H1 (cell line): ENCODE data around the gene GABRG3. TPM values are rescaled to one million over a fixed set of nuclear protein-coding genes. Genes with fewer than 3 reads are reported as not detected.

Experiments
- CTCF ChIA-PET: fragments of 300-600 bp; sonication (Branson Sonifier 250); formaldehyde crosslinking; loops from one replicate; lab custom pipeline; 2021; ENCODE audit not compliant: partially characterized antibody; lab: Charles Lee
- POLR2A ChIA-PET: fragments of 300-600 bp; sonication (Branson Sonifier 250); formaldehyde crosslinking; loops from one replicate; lab custom pipeline; 2021; ENCODE audit warnings: inconsistent platforms; ENCODE audit not compliant: partially characterized antibody; lab: Charles Lee
- DNase-seq, 2 experiments: peaks; one replicate each; pipeline versions ENCODE4 v3.0.0 to v3.0.0-alpha.2; 2010 to 2022; ENCODE audit warnings: low spot score in 2 of 2, low read depth in 1 of 2, mixed read lengths in 1 of 2
- FAIRE-seq: peaks from 2 replicates; lab custom pipeline; 2011; peaks lifted over from hg19 to GRCh38; lab: Jason Lieb, UNC
- H2AFZ ChIP-seq: 2 replicates; pipeline ENCODE4 v1.8.1; 2012; ENCODE audit warnings: low read length, inconsistent platforms
- H2AK5ac ChIP-seq: 2 replicates; pipeline ENCODE4 v1.6.1; 2013; ENCODE audit warnings: low read depth, low read length
- H2BK120ac ChIP-seq: replicated peaks from 2 replicates; pipeline ENCODE3; 2013; ENCODE audit warnings: low read depth, low read length, inconsistent platforms
- H2BK12ac ChIP-seq: 2 replicates; pipeline ENCODE4 v1.6.1; 2013; ENCODE audit warnings: low read depth, low read length
- H2BK15ac ChIP-seq: 2 replicates; pipeline ENCODE4 v1.6.1; 2013; ENCODE audit warnings: low read length
- H2BK20ac ChIP-seq: 2 replicates; pipeline ENCODE4 v1.6.1; 2013; ENCODE audit warnings: low read length
- H2BK5ac ChIP-seq: 2 replicates; pipeline ENCODE4 v1.6.1; 2013; ENCODE audit warnings: low read depth, low read length
- H3K14ac ChIP-seq: 2 replicates; pipeline ENCODE4 v1.6.1; 2013; ENCODE audit warnings: inconsistent platforms; ENCODE audit not compliant: insufficient read length
- H3K18ac ChIP-seq: 2 replicates; pipeline ENCODE4 v1.6.1; 2013; ENCODE audit warnings: low read length; ENCODE audit errors: extremely low read depth
- H3K23ac ChIP-seq: 2 replicates; pipeline ENCODE4 v1.6.1; 2013; ENCODE audit warnings: inconsistent platforms; ENCODE audit not compliant: insufficient read length
- H3K23me2 ChIP-seq: 2 replicates; pipeline ENCODE4 v1.6.1; 2013; ENCODE audit warnings: low read depth, low read length
- H3K27ac ChIP-seq: 2 replicates; pipeline ENCODE4 v1.6.1; 2011; ENCODE audit warnings: low read depth, low read length, inconsistent platforms
- H3K27me3 ChIP-seq, 4 experiments: replicated peaks in 1 of 4; 1 replicate in 1 of 4; 2 replicates in 3 of 4; pipeline versions ENCODE4 v1.6.1 to v1.8.1; 2011 to 2013; ENCODE audit warnings: low read length in 3 of 4, mild to moderate bottlenecking in 3 of 4, inconsistent platforms in 2 of 4, mixed read lengths in 2 of 4, moderate library complexity in 1 of 4; ENCODE audit not compliant: control insufficient read depth in 3 of 4, insufficient read depth in 3 of 4; ENCODE audit errors: extremely low read depth in 1 of 4
- H3K36me3 ChIP-seq, 4 experiments: 2 replicates each; pipeline versions ENCODE4 v1.6.1 to v1.8.1; 2011 to 2013; ENCODE audit warnings: mild to moderate bottlenecking in 4 of 4, low read length in 3 of 4, moderate library complexity in 2 of 4, control low read depth in 1 of 4, inconsistent platforms in 1 of 4; ENCODE audit not compliant: insufficient read depth in 4 of 4, control insufficient read depth in 2 of 4
- H3K4ac ChIP-seq: replicated peaks from 2 replicates; pipeline ENCODE3; 2013; ENCODE audit warnings: low read length, low read depth, mixed read lengths, inconsistent platforms; ENCODE audit not compliant: insufficient read length
- H3K4me1 ChIP-seq, 4 experiments: replicated peaks in 1 of 4; 1 replicate in 1 of 4; 2 replicates in 3 of 4; pipeline versions ENCODE4 v1.6.1 to v1.8.1; 2011 to 2013; ENCODE audit warnings: low read length in 3 of 4, inconsistent platforms in 2 of 4, mixed read lengths in 1 of 4; ENCODE audit not compliant: insufficient read depth in 4 of 4, control insufficient read depth in 3 of 4
- H3K4me2 ChIP-seq, 2 experiments: 2 replicates each; pipeline versions ENCODE4 v1.6.1 to v1.8.1; 2011 to 2013; ENCODE audit warnings: low read depth in 2 of 2, low read length in 2 of 2, control low read depth in 1 of 2, inconsistent platforms in 1 of 2, mild to moderate bottlenecking in 1 of 2; ENCODE audit not compliant: insufficient read depth in 1 of 2
- H3K4me3 ChIP-seq, 4 experiments: fragments of 200-600, 300-600 bp in 1 of 4; sonication (generic), shearing (Covaris generic), sonication (Bioruptor Twin) in 1 of 4; 2 replicates each; pipeline versions ENCODE4 v1.5.1 to v1.8.1; 2011 to 2016; ENCODE audit warnings: low read length in 4 of 4, low read depth in 3 of 4, control low read depth in 2 of 4, inconsistent platforms in 2 of 4, mild to moderate bottlenecking in 2 of 4, mixed read lengths in 1 of 4, moderate library complexity in 1 of 4; ENCODE audit not compliant: insufficient read depth in 2 of 4; ENCODE audit errors: extremely low read depth in 1 of 4
- H3K56ac ChIP-seq: replicated peaks from 2 replicates; pipeline ENCODE3; 2013; ENCODE audit warnings: low read depth, mild to moderate bottlenecking, mixed read lengths, low read length, inconsistent platforms; ENCODE audit not compliant: insufficient read length
- H3K79me1 ChIP-seq: 2 replicates; pipeline ENCODE4 v1.6.1; 2013; ENCODE audit warnings: low read depth, low read length, control low read depth
- H3K79me2 ChIP-seq, 2 experiments: 2 replicates each; pipeline versions ENCODE4 v1.6.1 to v1.8.1; 2012 to 2013; ENCODE audit warnings: low read length in 2 of 2, mild to moderate bottlenecking in 2 of 2, inconsistent platforms in 1 of 2; ENCODE audit not compliant: insufficient read depth in 2 of 2, control insufficient read depth in 1 of 2
- H3K9ac ChIP-seq, 4 experiments: replicated peaks in 1 of 4; 1 replicate in 1 of 4; 2 replicates in 3 of 4; pipeline versions ENCODE4 v1.6.1 to v1.8.1; 2011 to 2013; ENCODE audit warnings: low read depth in 3 of 4, low read length in 3 of 4, control low read depth in 2 of 4, mild to moderate bottlenecking in 2 of 4, moderate library complexity in 2 of 4, inconsistent platforms in 1 of 4; ENCODE audit errors: extremely low read depth in 1 of 4
- H3K9me3 ChIP-seq, 2 experiments: 2 replicates each; pipeline versions ENCODE4 v1.6.1 to v1.8.1; 2012 to 2013; ENCODE audit warnings: mild to moderate bottlenecking in 2 of 2, moderate library complexity in 2 of 2, control low read depth in 1 of 2, inconsistent platforms in 1 of 2, low read depth in 1 of 2, low read length in 1 of 2, mixed read lengths in 1 of 2; ENCODE audit not compliant: insufficient read depth in 2 of 2
- H4K20me1 ChIP-seq, 2 experiments: replicated peaks in 1 of 2; 2 replicates each; pipeline versions ENCODE3 to v1.8.1; 2011 to 2013; ENCODE audit warnings: inconsistent platforms in 2 of 2, low read length in 2 of 2, mild to moderate bottlenecking in 1 of 2; ENCODE audit not compliant: insufficient read depth in 2 of 2, control insufficient read depth in 1 of 2
- H4K5ac ChIP-seq: 2 replicates; pipeline ENCODE4 v1.6.1; 2013; ENCODE audit warnings: low read length, low read depth, mixed read lengths, inconsistent platforms; ENCODE audit not compliant: insufficient read length
- H4K8ac ChIP-seq: 2 replicates; pipeline ENCODE4 v1.8.0; 2013; ENCODE audit warnings: mild to moderate bottlenecking, moderate library complexity, low read length, inconsistent platforms; ENCODE audit not compliant: insufficient read depth; ENCODE audit errors: extremely low read depth
- H4K91ac ChIP-seq: replicated peaks from 2 replicates; pipeline ENCODE3; 2013; ENCODE audit warnings: low read length, mixed read lengths, inconsistent platforms; ENCODE audit not compliant: insufficient read length
- BACH1 ChIP-seq: IDR thresholded peaks from 2 replicates; pipeline ENCODE4 v1.6.1; 2012; ENCODE audit warnings: low read length, improper control_type of control experiment
- KDM1A ChIP-seq: fragments of 200-600, 300-600 bp; sonication (generic); IDR thresholded peaks from 2 replicates; pipeline ENCODE4 v1.7.1; 2016; ENCODE audit warnings: mild to moderate bottlenecking, low read length, borderline replicate concordance
- WGBS, 2 experiments: shearing (Covaris generic) in 1 of 2; methylation state at CpG; one replicate each; pipeline versions ENCODE4 v1.1.6 to v1.1.7; 2013 to 2015; ENCODE audit warnings: low lambda C conversion rate in 2 of 2, mixed read lengths in 2 of 2, inconsistent platforms in 1 of 2, low coverage in 1 of 2, missing lambda C conversion rate in 1 of 2; ENCODE audit not compliant: insufficient replicate concordance in 2 of 2, insufficient coverage in 1 of 2, insufficient read length in 1 of 2; ENCODE audit errors: extremely low coverage in 1 of 2, missing lambda C conversion rate in 1 of 2; 5-methylcytosine and 5-hydroxymethylcytosine counted together
- polyA plus RNA-seq, 7 experiments: library from polyadenylated mRNA; depleted of rRNA in 3 of 7; stranded (reverse) in 5 of 7; unstranded in 2 of 7; fragments of >200 nt in 5 of 7; fragments of 200-250 nt in 2 of 7; gene quantifications; 1 replicate in 5 of 7; 2 replicates in 1 of 7; 4 replicates in 1 of 7; pipeline versions ENCODE4 v1.2.1 to v1.2.3, GENCODE V29; 2011 to 2013; ENCODE audit warnings: missing spikeins in 2 of 7, mixed read lengths in 2 of 7
- total RNA-seq: library from RNA; stranded (reverse); fragmentation: NEBNext Ultra II Directional; extraction: Animal tissue kit (Norgen Biotek cat#: 25700); gene quantifications from 2 replicates; pipeline ENCODE4 v1.2.1, GENCODE V29; 2021

The GABRG3 gene
- total and polyA plus RNA-seq, 2 of the 8 experiments (the other 6 are each of a cell fraction or from before 2014, with no cell fraction given), result 0.17 to 0.80 TPM

GRCh38 chr15:27089676-27090075 lies 118.7 kb downstream of the GABRG3 start:
- H2BK5ac ChIP-seq, result no peak overlapping the region
- no peak for DNase-seq
- no peak overlapping the region for H3K23ac ChIP-seq
- H3K9me3 ChIP-seq, result peaks cover 3 to 6% of the 10 kb centered on the region in 2 experiments; a peak in 2 of 4 replicates
- H3K18ac ChIP-seq, result no peak overlapping the region
- H2BK12ac ChIP-seq, result no peak overlapping the region
- no peak overlapping the region for H4K8ac ChIP-seq
- no peak overlapping the region for H3K27ac ChIP-seq
- no peak overlapping the region for H3K4me2 ChIP-seq
- no peaks in the 10 kb centered on the region for H3K79me2 ChIP-seq
- no peak overlapping the region for H4K5ac ChIP-seq
- no peak overlapping the region for H2BK15ac ChIP-seq
- no peak overlapping the region for H3K14ac ChIP-seq
- TF ChIP-seq BACH1 (no peak), KDM1A (peak; percentile 72; the same call in 1 of the 2 replicates)
- peaks cover 0 to 8% (median 5%) of the 10 kb centered on the region in 4 experiments; a peak in 4 of 7 replicates for H3K4me1 ChIP-seq
- CTCF ChIA-PET, result no interaction called here
- H3K9ac ChIP-seq, result no peak overlapping the region
- H3K4me3 ChIP-seq, result no peak overlapping the region
- no peaks in the 10 kb centered on the region; a peak in 1 of 7 replicates for H3K27me3 ChIP-seq
- H4K20me1 ChIP-seq, result peaks cover 0 to 5% of the 10 kb centered on the region in 2 experiments
- H3K4ac ChIP-seq, result no peak overlapping the region
- POLR2A ChIA-PET, result no interaction called here
- peaks cover 6% of the 10 kb centered on the region for H3K23me2 ChIP-seq
- H2BK20ac ChIP-seq, result no peak overlapping the region
- H3K56ac ChIP-seq, result no peak overlapping the region
- H2AK5ac ChIP-seq, result no peak overlapping the region
- no peaks in the 10 kb centered on the region for H3K79me1 ChIP-seq
- H2BK120ac ChIP-seq, result no peak overlapping the region
- no peaks in the 10 kb centered on the region for H3K36me3 ChIP-seq
- no peak overlapping the region for H4K91ac ChIP-seq
- H2AFZ ChIP-seq, result no peak overlapping the region
- 92% methylated on average over 5 of the region's 5 CpGs; no CpG with 5 or more reads in 1 of the 2 experiments for WGBS, 2 experiments
- no peak for FAIRE-seq
